Activated T-helper 17 cell treated with anti-CD3 and anti-CD28 coated beads, Interleukin-2, amount 50 U/mL, for 72 hours (primary cell): ENCODE data around the gene CEACAM16. TPM values are rescaled to one million over a fixed set of nuclear protein-coding genes. Genes with fewer than 3 reads are reported as not detected.
"Not testable (repeated sequence)": the region's sequence is repeated elsewhere in the genome, so short reads cannot be mapped to it uniquely, and the experiment has no call there.

ENCODE experiments used
- ATAC-seq: fragments of 150-1000 bp; cut with Tn5 transposase; replicated peaks from 2 replicates; pipeline ENCODE4 v1.10.0; 2021; ENCODE audit warnings: mild to moderate bottlenecking, moderate library complexity
- H3K27ac Mint-ChIP-seq: one replicate; pipeline ENCODE4 v1.8.0; 2022; ENCODE audit warnings: mixed read lengths
- H3K27me3 Mint-ChIP-seq: one replicate; pipeline ENCODE4 v1.8.0; 2022; ENCODE audit warnings: mixed read lengths
- H3K36me3 Mint-ChIP-seq: one replicate; pipeline ENCODE4 v1.8.0; 2022; ENCODE audit warnings: low read depth, mild to moderate bottlenecking, mixed read lengths
- H3K4me1 Mint-ChIP-seq: one replicate; pipeline ENCODE4 v1.8.0; 2022; ENCODE audit warnings: mixed read lengths
- H3K4me3 Mint-ChIP-seq: one replicate; pipeline ENCODE4 v1.8.0; 2022; ENCODE audit warnings: mild to moderate bottlenecking, mixed read lengths
- H3K9me3 Mint-ChIP-seq: one replicate; pipeline ENCODE4 v1.8.0; 2022; ENCODE audit warnings: mixed read lengths
- total RNA-seq, 2 donors: library from RNA; stranded (reverse); gene quantifications; one replicate each; pipeline ENCODE4 v1.2.3, GENCODE V29; 2022

CEACAM16 gene
- total RNA-seq, 2 donors from 2014 or later = not detected

- peak; percentile 28 for ATAC-seq
- no peak overlapping the region for H3K4me3 Mint-ChIP-seq
- no peaks in the 10 kb centered on the region for H3K27me3 Mint-ChIP-seq
- no peaks in the 10 kb centered on the region for H3K9me3 Mint-ChIP-seq
- H3K36me3 Mint-ChIP-seq = no peaks in the 10 kb centered on the region
- H3K4me1 Mint-ChIP-seq = no peaks in the 10 kb centered on the region
- H3K27ac Mint-ChIP-seq = no peak overlapping the region
These were observed 31.9 kb upstream of the CEACAM16 start for GRCh38 chr19:44666852-44667556.

- no peaks in the 10 kb centered on the region for H3K9me3 Mint-ChIP-seq
- ATAC-seq = peak; percentile 28
- no peak overlapping the region for H3K27ac Mint-ChIP-seq
These were observed 29.8 kb upstream of the CEACAM16 start for GRCh38 chr19:44668985-44669764.

GRCh38 chr19:44670027-44670426 is 28.9 kb upstream of the CEACAM16 start:
- not testable (repeated sequence) for H3K4me3 Mint-ChIP-seq, H3K9me3 Mint-ChIP-seq, H3K36me3 Mint-ChIP-seq, H3K4me1 Mint-ChIP-seq, ATAC-seq, H3K27me3 Mint-ChIP-seq, H3K27ac Mint-ChIP-seq

More at GRCh38 chr19:44668985-44669764, 29.8 kb upstream of the CEACAM16 start:
- Mint-ChIP-seq H3K4me1 (no peaks in the 10 kb centered on the region), H3K4me3 (no peak overlapping the region), H3K27me3 (no peaks in the 10 kb centered on the region), H3K36me3 (no peaks in the 10 kb centered on the region)

GRCh38 chr19:44671400-44671799 is 27.6 kb upstream of the CEACAM16 start, which contains the start of gene CEACAM19:
Gene CEACAM19 (plus strand): TSS chr19:44671482. CDS start chr19:44671932, 450 bp downstream.
- no peaks in the 10 kb centered on the region for H3K27me3 Mint-ChIP-seq
- no peaks in the 10 kb centered on the region for H3K9me3 Mint-ChIP-seq
- no peak within 1 kb of the TSS for H3K4me3 Mint-ChIP-seq
- H3K27ac Mint-ChIP-seq = no peak within 1 kb of the TSS
- peak; percentile 62 for ATAC-seq
- no peaks in the 10 kb centered on the region for H3K36me3 Mint-ChIP-seq
- no peaks in the 10 kb centered on the region for H3K4me1 Mint-ChIP-seq

- H3K36me3 Mint-ChIP-seq = no peaks in the 10 kb centered on the region
- H3K27me3 Mint-ChIP-seq = no peaks in the 10 kb centered on the region
- no peaks in the 10 kb centered on the region for H3K4me1 Mint-ChIP-seq
- H3K4me3 Mint-ChIP-seq = no peak overlapping the region
- no peak overlapping the region for H3K27ac Mint-ChIP-seq
- no peak for ATAC-seq
- H3K9me3 Mint-ChIP-seq = no peaks in the 10 kb centered on the region
These were observed 26.7 kb upstream of the CEACAM16 start for GRCh38 chr19:44672226-44672625.

- Mint-ChIP-seq H3K9me3 (no peaks in the 10 kb centered on the region), H3K4me3 (no peak overlapping the region), H3K27me3 (no peaks in the 10 kb centered on the region), H3K4me1 (no peaks in the 10 kb centered on the region), H3K27ac (no peak overlapping the region), H3K36me3 (no peaks in the 10 kb centered on the region)
- ATAC-seq = no peak
These were observed 25.4 kb upstream of the CEACAM16 start for GRCh38 chr19:44673510-44673909.

GRCh38 chr19:44675521-44675920 is 23.4 kb upstream of the CEACAM16 start:
- Mint-ChIP-seq H3K27ac (no peak overlapping the region), H3K27me3 (no peaks in the 10 kb centered on the region), H3K4me1 (no peaks in the 10 kb centered on the region), H3K36me3 (no peaks in the 10 kb centered on the region), H3K9me3 (no peaks in the 10 kb centered on the region), H3K4me3 (no peak overlapping the region)
- ATAC-seq = no peak

GRCh38 chr19:44677019-44677811 is 21.7 kb upstream of the CEACAM16 start:
- H3K4me3 Mint-ChIP-seq = no peak overlapping the region
- ATAC-seq = peak; percentile 43
- no peaks in the 10 kb centered on the region for H3K9me3 Mint-ChIP-seq
- H3K27ac Mint-ChIP-seq = no peak overlapping the region
- H3K27me3 Mint-ChIP-seq = no peaks in the 10 kb centered on the region
- H3K4me1 Mint-ChIP-seq = no peaks in the 10 kb centered on the region
- no peaks in the 10 kb centered on the region for H3K36me3 Mint-ChIP-seq

GRCh38 chr19:44680536-44680935 is 18.4 kb upstream of the CEACAM16 start:
- H3K9me3 Mint-ChIP-seq = no peaks in the 10 kb centered on the region
- H3K4me3 Mint-ChIP-seq = no peak overlapping the region
- ATAC-seq = no peak
- H3K27ac Mint-ChIP-seq = no peak overlapping the region
- H3K27me3 Mint-ChIP-seq = peaks cover 4% of the 10 kb centered on the region
- peaks cover 6% of the 10 kb centered on the region for H3K4me1 Mint-ChIP-seq
- no peaks in the 10 kb centered on the region for H3K36me3 Mint-ChIP-seq

- Mint-ChIP-seq H3K36me3 (no peaks in the 10 kb centered on the region), H3K27me3 (peaks cover 10% of the 10 kb centered on the region), H3K4me1 (peaks cover 6% of the 10 kb centered on the region), H3K9me3 (no peaks in the 10 kb centered on the region), H3K4me3 (no peak overlapping the region), H3K27ac (no peak overlapping the region)
- no peak for ATAC-seq
These were observed 16.8 kb upstream of the CEACAM16 start for GRCh38 chr19:44681992-44682790.

GRCh38 chr19:44682807-44683206 is 16.1 kb upstream of the CEACAM16 start:
- H3K36me3 Mint-ChIP-seq = no peaks in the 10 kb centered on the region
- no peak for ATAC-seq
- H3K4me3 Mint-ChIP-seq = no peak overlapping the region
- H3K27me3 Mint-ChIP-seq = peaks cover 13% of the 10 kb centered on the region
- peaks cover 6% of the 10 kb centered on the region for H3K4me1 Mint-ChIP-seq
- H3K27ac Mint-ChIP-seq = no peak overlapping the region
- no peaks in the 10 kb centered on the region for H3K9me3 Mint-ChIP-seq

- no peaks in the 10 kb centered on the region for H3K36me3 Mint-ChIP-seq
- no peak overlapping the region for H3K27ac Mint-ChIP-seq
- H3K4me3 Mint-ChIP-seq = no peak overlapping the region
- no peak for ATAC-seq
- peaks cover 6% of the 10 kb centered on the region for H3K4me1 Mint-ChIP-seq
- H3K9me3 Mint-ChIP-seq = no peaks in the 10 kb centered on the region
- peaks cover 16% of the 10 kb centered on the region for H3K27me3 Mint-ChIP-seq
These were observed 15.3 kb upstream of the CEACAM16 start for GRCh38 chr19:44683434-44684210.

GRCh38 chr19:44684396-44684795 is 14.6 kb upstream of the CEACAM16 start:
- peak overlapping the region; percentile 41 for H3K27ac Mint-ChIP-seq
- H3K4me1 Mint-ChIP-seq, H3K36me3 Mint-ChIP-seq, H3K9me3 Mint-ChIP-seq, ATAC-seq, H3K4me3 Mint-ChIP-seq: not testable (repeated sequence)
- peaks cover 16% of the 10 kb centered on the region for H3K27me3 Mint-ChIP-seq
